Measurements from ENCODE around the gene ADSL.

GRCh38 chr22:40425082-40425481 lies 78.8 kb downstream of the ADSL start:
- TF ChIP-seq, protein P1, sequence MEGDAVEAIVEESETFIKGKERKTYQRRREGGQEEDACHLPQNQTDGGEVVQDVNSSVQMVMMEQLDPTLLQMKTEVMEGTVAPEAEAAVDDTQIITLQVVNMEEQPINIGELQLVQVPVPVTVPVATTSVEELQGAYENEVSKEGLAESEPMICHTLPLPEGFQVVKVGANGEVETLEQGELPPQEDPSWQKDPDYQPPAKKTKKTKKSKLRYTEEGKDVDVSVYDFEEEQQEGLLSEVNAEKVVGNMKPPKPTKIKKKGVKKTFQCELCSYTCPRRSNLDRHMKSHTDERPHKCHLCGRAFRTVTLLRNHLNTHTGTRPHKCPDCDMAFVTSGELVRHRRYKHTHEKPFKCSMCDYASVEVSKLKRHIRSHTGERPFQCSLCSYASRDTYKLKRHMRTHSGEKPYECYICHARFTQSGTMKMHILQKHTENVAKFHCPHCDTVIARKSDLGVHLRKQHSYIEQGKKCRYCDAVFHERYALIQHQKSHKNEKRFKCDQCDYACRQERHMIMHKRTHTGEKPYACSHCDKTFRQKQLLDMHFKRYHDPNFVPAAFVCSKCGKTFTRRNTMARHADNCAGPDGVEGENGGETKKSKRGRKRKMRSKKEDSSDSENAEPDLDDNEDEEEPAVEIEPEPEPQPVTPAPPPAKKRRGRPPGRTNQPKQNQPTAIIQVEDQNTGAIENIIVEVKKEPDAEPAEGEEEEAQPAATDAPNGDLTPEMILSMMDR (IDR thresholded peaks at IDR 0.05): no peak
- no peak for TF ChIP-seq POLR2A (IDR thresholded peaks at IDR 0.05)
